Measurements from ENCODE around the gene MYO1E.

DNA sequence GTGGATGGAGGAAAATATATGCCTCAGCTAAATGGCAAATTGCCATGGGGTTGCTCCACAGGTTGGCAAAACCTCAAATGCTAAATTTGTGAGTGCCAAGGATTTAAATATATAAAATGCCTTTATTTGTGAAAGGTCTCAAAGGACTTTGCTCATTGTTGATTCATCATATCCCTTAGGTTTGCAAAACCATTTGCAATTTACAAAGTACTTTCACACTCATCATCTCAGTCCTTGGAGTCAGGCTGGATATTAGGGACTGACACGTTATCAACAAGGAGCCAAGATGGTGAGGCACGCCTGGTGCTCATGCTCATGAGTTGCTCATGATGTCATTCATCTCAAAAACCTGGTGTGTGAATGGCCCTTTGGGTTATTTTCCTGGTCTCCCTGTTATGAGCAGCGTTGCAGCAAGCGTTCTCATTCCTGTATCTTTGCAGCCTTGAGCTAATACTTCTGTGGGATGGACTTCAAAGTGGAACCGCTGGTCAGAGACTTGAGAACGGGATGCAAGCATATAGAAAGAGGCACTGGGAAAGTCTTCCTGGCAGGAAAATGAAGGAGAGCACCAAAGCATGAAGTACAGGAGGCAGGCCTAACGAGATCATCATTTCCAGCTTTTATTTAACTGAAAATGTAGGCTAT lies 66.0 kb downstream of the MYO1E start:
- TF ChIP-seq, protein P1, sequence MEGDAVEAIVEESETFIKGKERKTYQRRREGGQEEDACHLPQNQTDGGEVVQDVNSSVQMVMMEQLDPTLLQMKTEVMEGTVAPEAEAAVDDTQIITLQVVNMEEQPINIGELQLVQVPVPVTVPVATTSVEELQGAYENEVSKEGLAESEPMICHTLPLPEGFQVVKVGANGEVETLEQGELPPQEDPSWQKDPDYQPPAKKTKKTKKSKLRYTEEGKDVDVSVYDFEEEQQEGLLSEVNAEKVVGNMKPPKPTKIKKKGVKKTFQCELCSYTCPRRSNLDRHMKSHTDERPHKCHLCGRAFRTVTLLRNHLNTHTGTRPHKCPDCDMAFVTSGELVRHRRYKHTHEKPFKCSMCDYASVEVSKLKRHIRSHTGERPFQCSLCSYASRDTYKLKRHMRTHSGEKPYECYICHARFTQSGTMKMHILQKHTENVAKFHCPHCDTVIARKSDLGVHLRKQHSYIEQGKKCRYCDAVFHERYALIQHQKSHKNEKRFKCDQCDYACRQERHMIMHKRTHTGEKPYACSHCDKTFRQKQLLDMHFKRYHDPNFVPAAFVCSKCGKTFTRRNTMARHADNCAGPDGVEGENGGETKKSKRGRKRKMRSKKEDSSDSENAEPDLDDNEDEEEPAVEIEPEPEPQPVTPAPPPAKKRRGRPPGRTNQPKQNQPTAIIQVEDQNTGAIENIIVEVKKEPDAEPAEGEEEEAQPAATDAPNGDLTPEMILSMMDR (conservative IDR thresholded peaks at IDR 0.05; ENCODE audit: low read length) = no peak
- TF ChIP-seq EZH2phosphoT487 (IDR thresholded peaks at IDR 0.05; ENCODE audit: borderline replicate concordance, low read depth, low read length) = no peak

All from OCI-LY7 (cell line).